Anterior cingulate cortex (tissue), 58 donors: ENCODE results near the gene CERS6.
"Not testable (repeated sequence)": the region's sequence is repeated elsewhere in the genome, so short reads cannot be mapped to it uniquely, and the experiment has no call there.

Source experiments
- DNase-seq, 58 donors: peaks; one replicate each; lab custom pipeline; 2025; lab: John Stamatoyannopoulos, UW

CERS6 gene

DNA sequence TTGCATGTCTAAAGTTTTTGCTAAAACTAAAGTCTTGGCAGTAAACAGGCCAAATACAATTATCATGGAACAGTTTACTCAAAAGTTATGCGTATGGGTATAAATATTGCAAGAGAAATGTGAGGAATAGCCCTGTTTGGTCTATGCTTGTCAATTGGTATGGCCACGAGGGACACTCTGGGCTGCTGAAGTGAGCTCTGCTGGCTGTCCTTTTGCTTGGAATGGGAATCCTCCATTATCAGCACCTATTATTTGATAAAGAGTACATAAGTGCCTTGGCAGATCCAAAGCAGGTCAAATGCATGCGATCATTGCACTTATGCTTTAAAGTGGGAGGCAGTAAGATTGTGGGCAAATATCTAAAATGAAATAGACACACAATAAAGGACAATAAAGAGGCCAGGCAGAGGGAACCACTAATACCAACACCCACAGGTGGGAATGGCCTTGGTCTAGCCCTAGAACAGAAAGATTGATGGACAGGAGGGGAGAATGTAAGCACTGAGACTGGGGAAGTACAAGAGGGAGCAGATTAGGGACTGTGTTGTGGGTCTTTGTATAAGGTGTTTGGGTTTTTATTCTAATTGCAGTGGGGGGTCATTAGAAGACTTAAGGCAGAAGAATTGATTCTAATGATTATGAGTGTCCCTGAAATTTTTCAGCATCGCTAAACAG is 286.3 kb downstream of the CERS6 start:
- no peak for DNase-seq

DNA sequence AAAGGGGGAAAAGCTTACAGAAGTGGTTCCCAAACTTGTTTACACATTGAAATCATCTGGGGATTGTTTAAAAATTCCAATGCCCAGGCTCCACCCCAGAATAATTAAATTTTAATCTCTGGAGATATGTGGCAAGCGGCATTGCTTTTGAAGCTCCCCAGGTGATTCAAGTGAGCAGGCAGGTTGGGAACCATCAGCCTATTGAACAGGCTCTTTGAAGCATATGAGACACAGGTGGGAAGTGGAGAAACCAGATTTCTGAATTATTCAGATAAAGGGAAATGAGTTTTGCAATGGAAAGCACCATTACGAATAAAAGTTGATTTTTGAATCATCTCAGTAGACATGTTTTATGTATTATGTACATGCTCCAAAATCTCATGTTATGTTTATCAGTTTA is 288.8 kb downstream of the CERS6 start:
- DNase-seq: no peak

DNA sequence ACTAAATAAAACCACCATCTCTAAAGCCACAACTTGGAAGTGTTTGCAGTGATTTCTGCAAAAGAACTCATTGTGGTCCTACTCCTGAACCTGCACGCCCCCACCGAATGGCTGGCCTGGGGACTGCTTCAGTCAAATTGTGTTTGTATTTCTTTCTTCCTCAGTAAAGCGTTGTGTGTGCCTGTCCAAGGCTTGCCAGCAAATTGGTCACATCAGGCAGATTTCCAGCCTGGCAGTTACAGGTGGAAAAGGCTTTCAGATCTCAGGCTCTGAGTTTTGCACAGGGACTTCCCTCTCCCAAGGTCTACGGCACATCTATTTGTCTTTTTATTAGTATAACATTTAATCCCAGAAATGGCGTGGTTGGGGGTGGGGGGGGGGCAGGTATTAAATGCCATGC is 292.4 kb downstream of the CERS6 start:
- DNase-seq: no peak

DNA sequence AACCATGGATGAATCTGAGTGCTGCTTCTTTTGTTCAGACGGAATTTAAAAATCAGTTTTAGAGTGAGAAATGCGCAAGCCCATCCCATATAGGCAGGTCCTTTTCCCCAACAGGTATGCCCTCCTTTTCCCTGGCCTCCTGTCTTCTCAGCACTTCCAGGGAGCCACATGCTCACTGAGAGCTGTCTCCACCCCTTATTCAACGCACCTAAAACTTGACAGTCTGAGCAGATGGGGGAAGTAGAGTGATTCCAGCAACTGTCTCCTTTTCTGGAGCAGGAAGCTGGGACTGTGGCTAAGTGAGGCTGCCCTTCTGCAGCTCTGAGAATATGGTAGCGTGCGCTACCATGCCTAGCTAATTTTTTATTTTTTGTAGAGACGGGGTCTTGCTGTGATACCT is 293.2 kb downstream of the CERS6 start:
- no peak for DNase-seq

DNA sequence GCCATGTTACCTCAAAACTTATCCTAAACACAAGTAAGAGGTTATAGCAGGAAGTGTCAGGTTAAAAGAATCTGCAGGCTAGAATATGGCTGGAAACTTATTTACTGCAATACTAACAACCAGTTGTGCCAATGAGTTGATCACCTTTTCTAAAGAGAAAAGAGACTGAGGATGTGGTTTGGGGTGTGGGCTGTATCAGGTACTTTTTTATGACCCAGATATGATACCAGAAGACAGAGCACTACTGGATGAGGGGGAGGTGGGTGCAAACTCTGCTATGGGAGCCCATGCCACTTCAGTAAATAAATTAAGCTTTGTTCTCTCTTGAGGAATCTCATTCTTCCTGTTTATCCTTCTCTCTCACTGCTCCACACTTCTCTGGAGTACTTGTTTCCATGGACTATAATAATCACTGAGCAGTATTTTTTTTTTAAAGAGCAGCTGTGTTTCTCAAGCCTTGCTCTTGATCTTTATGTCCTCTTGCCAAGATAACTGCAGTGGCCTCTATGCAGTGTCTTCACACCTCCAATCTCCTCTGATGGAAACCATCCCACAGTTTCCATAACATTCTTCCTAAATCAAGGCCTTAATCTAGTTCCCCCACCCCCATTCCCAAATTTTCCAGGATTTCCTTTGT is 295.1 kb downstream of the CERS6 start:
- no peak for DNase-seq

DNA sequence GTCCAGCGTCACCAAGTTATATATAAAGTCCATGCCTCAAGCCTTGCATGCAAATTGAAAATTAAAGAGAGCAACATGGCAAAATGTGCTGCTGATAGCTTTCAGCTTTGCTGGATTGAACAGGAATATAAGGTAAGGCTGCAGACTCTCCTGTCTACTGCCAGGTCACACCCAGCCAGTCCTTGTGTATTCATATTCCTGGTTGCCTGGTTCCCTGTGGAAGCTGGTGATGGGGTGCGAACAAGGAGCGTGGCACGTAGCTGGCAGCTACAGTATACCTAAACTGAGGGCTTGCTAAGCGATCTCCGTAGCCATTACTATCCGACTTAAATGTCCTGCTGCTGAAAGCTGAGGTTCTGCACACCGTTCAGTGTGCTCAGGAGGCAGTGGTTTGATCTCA is 296.3 kb downstream of the CERS6 start:
- no peak for DNase-seq

DNA sequence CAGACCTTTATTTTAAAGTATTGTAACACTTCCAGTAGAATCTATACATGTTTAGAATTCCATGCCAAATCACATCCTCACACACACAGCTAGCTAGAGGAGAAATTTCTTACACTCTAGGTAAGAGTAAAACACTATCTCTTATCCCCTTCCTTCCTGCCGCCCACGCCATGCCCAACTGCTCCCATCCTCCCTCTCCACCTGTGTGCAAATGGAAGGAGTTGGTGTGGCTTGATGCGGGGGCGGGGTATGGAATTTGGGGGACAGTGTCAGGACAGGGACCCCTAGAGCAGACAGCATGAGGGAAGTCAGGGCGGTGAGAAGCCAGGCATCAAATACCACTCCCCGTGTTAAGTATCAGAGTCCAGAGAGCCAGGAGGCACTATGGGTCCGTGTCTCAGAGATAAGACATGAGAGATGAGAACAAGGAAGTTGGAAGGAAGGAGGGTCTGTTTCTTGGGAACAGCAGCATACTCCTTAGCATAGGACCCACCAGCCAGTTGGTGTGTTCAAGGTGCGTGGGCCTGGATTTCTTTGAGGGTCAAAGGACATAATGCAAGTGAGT is 297.8 kb downstream of the CERS6 start:
- DNase-seq: no peak

DNA sequence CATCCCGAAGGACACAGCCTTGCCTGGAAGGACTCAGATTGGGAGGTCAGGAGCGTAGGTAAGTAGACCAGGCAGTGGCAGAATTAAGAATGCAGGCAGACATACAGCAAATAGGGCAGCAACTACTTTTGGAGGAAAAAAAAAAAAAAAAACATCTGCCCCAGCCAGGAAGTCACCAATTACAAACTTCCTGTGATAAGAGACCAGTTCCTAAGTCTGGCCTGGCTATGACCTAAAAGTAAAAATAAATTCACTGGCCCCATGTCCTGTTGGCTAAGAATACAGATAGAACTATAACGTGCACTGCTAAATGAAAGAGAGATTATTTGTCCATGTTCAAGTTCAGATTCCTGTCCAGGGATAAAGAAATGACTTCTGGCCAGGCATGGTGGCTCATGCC is 301.2 kb downstream of the CERS6 start:
- DNase-seq: no peak

DNA sequence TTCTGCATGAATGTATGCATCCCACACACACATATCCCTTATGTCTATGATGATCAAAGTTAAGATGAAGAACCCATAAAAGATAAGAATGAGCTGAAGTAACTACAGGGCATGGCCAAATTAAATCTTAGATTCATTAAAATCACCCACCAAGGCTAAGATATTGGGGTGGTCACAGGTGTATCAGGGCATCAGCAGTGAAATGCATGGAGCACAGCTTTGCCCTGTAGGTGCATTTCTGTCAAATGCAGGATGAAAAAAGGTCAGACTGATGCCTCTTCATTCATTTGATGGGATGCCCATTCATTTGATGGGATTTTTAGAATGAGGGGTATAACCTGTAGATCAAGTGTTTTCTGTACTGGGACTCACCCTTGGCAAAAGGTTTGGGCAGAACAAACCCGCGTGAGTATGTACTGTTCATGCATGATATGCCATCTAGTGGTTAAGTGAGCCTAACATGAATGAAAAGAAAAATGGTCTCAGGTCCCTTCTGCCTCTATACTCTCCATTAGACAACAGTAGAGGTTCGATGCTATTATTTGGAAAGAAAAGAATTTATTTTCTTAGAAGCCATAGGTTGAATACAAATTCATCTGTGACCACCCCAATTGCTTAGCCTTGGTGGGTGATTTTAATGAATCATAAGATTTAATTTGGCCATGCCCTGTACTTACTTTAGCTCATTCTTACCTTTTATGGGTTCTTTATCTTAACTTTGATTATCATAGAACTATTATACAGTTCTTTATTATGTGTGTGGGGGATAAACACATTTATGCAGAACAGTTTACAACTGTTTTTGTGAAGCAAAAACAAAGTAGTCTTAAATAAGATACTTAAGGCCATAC is 303.1 kb downstream of the CERS6 start:
- DNase-seq: peak in 2 of 58 donors; percentile 3 to 31

DNA sequence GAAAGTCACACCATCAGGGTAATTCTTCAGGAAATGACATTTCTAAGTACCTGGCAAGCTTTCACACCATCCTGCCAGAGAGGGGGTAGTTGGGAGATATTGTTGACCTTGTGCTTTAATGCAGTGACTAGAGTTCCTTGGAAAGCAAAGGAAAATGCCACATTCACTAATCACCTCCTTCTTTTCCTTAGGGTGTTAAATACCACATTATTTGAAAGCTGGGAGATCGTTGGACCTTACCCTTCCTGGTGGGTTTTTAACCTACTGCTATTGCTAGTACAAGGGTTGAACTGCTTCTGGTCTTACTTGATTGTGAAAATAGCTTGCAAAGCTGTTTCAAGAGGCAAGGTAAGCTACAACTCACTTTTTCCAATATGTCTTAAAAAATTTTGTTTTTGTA is 309.3 kb downstream of the CERS6 start:
- DNase-seq: no peak

DNA sequence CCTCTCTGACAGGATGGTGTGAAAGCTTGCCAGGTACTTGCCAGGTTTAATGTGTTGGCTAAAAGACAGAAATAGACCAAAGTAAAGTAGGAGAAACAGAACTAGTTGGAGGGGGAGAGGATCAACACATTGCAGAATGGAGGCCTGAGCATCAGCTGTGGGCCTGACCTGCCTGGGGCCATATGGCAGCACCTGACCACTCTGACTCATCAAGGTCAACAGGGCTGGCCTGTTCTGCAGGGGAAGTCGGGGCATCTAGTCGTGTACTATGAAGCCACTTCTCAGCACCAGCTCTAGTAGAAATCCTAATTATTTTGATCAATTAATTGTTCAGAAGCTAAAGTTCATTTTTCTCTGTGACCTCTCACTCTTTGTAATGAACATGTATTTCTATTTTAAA is 310.5 kb downstream of the CERS6 start:
- no peak for DNase-seq

DNA sequence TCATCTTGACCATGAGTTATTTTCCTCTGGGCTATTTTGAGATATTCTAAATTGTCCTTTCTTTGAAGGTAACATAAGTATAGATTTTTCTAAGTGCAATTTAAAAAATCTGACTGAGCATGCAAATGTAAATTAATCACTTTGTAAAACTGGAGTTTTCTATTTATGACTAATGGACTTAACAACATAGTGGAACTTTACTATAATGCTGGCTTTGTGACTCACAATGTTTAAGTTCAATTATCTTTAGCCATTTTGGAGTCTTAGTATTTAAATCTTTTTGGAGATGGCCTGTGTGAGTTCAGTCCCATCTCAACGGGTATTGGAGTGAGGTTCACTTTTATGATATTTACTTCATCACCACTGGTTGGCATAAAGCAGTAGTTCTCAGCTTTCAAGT is 311.2 kb downstream of the CERS6 start:
- DNase-seq: no peak

DNA sequence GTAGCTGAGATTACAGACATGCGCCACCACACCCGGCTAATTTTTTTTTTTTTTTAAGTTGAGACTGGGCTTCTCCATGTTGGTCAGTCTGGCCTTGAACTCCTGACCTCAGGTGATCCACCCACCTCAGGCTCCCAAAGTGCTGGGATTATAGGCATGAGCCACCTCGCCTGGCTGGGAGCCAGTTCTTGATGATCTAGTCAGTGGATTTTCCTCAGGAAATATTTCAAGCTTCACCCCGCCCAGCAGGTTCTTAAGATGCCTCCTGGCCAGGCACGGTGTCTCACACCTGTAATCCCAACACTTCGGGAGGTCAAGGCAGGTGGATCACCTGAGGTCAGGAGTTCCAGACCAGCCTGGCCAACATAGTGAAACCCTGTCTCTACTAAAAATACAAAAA is 312.3 kb downstream of the CERS6 start:
- DNase-seq: not testable (repeated sequence)

DNA sequence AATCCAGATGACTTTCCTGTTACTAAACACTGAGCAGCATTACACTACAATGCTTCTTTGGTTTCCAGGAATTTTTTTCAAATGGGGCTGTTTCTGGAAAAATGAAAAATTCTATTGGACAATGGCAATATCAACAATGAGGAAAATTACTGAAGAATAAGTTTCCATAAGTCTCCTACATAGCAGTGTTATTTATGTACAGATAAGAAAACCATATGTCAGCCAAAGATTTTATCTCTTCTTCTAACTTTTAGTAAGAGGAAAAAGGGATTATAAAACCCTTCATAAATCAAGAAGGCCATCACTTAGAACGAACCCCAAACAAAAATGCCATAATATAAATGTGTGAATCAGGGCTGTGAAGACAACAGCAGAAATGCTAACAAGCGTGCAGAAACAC is 314.7 kb downstream of the CERS6 start:
- DNase-seq: no peak

DNA sequence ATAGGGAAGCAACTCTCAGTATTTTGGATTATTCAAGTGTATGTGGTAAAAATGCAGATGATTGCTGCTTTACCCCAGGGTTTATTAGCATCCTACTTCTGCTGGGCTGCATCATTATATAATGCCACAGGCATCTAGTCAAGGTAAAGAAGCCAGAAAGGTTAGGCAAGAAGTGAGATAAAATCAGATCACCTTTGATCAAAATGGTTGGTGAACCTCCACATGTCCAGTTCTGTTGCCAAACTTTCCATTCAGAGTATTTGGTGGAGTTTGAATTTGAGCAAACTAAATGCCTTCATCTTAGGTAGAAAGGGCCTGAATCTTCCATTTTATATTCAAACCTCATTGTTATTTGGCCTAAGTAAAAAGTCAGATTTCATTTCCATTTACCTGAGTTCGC is 316.6 kb downstream of the CERS6 start:
- DNase-seq: no peak

DNA sequence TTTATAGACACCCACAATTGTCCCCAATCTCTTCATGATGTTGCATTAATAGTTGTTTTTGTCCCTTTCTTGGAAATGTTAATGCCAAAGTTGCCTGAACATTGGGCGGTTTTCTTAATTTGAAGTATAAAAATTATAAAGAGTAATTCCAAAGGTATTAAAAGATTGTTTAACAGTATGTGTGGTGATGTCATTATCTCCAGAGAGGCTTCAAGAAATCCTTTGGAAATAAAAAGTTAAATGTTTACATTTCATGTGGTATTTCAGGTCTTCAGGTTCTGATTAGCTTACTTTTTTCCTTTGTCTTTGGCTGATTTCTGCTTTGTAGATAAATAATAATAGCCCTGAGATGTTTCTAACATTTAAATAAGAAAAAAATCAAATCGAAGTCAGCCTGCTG is 317.1 kb downstream of the CERS6 start:
- no peak for DNase-seq

DNA sequence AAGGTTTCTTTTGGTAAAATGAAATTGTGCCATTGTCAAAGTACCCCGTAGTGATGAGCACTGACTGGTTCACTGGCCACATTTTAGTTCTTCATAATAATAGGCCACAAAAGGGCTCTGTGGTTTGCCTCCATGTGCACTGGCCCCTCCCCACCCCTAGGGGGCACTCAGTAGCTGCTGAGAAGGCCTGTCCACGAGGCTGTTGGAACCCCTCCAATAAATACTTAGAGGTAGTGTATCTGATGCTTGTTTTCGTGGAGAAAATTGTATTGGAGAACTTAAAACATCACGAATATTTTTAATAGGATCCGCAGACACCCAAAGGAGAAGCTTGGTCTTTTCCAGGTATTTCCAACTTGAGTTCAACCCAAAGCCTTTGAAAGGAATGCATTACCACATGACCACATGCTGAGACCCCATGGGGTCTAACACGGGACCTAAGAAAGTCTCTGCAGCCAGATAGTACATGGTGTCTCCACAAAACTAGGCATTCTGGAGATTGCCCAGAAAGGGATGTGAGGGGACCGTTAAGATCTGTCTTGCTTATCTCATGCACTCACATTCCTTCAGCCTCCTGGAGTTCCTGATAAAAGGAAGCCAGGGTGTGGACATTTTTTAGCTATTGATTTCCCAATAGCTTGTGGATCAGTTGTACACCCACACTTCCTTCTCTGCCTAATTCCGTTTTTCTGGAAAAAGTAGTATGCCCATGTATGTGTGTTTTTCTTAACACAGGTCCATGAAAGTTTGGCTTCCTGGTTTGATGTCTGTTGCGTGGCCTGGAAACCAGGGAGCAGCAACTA is 317.8 kb downstream of the CERS6 start:
- DNase-seq: peak in 11 of 58 donors; percentile 1 to 30 (median 7)

DNA sequence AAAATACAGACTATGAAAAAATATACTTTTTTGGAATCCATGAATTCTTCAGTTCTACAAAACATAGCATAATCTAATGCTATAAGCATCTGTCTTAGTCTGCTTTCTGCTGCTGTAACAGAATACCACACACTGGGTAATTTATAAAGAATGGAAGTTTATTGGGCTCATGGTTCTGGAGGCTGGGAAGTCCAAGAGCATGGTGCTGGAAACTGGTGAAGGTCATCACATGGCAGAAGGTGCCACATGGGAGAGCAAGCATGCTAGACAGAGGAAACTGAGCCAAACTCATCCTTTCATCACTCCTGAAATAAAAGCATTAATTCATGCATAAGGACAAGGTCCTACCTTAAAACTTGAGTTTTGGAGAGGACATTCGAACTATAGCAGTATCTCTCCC is 319.8 kb downstream of the CERS6 start:
- no peak for DNase-seq

DNA sequence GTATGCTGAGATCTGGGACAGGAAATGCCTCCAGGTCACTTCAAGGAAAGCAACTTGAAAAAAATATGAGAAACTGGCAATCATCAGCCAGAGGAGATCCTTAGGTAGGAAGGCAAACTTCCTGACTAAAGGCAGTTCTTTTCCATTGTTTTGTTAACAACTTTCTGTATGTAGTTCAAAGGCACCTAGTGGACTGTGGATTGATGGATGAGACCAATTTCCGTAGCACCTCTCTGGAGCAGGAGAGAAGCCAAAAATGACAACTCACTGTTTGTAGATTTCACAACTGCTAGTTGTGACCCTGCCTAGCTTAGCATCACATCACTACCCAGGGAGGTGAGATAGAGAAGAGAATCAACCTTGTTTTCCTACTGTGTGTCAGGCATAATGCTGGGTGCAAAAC is 324.6 kb downstream of the CERS6 start:
- no peak for DNase-seq

DNA sequence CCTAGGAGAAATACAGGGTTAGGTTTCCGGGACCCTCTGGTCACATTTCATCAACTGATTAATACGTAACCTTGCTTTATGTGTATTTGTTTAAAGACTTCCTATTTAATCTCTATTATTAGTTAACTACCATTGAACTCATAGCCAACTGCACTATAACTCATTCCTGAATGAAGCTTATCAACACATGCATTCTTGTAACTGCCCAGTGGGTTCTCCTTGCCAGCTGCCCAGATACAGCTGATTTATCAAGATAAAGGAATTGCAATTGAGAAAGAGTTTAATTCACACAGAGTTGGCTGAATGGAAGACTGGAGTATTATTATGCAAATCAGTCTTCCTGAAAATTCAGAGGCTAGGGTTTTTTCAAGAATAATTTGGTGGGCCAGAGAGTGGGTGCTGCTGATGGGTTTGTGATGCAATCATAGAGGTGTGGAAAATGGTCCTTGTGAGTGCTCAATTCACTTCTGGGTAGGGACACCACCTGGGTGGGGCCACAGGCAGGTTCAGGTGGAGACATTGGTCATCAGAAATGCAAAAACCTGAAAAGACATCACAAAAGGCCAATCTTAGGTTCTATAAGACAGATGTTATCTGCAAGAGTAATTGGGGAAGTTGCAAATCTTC is 325.2 kb downstream of the CERS6 start:
- DNase-seq: no peak
